OCI-LY1 (cell line): ENCODE results near the gene ADAMTSL1.

Experiments used
- H2AFZ ChIP-seq: fragments of 200-600 bp; sonication (generic), shearing (Covaris generic); 2 replicates; pipeline ENCODE4 v1.6.0; 2014; ENCODE audit warnings: antibody characterized with exemption, mild to moderate bottlenecking, low read length
- H3F3A ChIP-seq: fragments of 200-600 bp; sonication (generic), shearing (Covaris generic); 2 replicates; pipeline ENCODE4 v1.6.0; 2014; ENCODE audit warnings: mild to moderate bottlenecking, antibody characterized with exemption, low read length, moderate library complexity; ENCODE audit not compliant: insufficient read depth
- H3K27ac ChIP-seq: fragments of 200-600 bp; sonication (generic); 2 replicates; pipeline ENCODE4 v1.5.1; 2014; ENCODE audit warnings: low read length, mixed run types, mild to moderate bottlenecking, low read depth; ENCODE audit not compliant: poor library complexity, severe bottlenecking
- H3K27me3 ChIP-seq: fragments of 200-600 bp; sonication (generic); 2 replicates; pipeline ENCODE4 v1.6.0; 2014; ENCODE audit warnings: antibody characterized with exemption, mild to moderate bottlenecking, low read length, moderate library complexity; ENCODE audit not compliant: insufficient read depth
- H3K36me3 ChIP-seq: fragments of 200-600 bp; sonication (generic); 2 replicates; pipeline ENCODE4 v1.6.1; 2014; ENCODE audit warnings: mild to moderate bottlenecking, antibody characterized with exemption, low read length, moderate library complexity, mixed read lengths; ENCODE audit not compliant: insufficient read depth
- H3K4me1 ChIP-seq: fragments of 200-600 bp; sonication (generic); 2 replicates; pipeline ENCODE4 v1.5.1; 2014; ENCODE audit warnings: mild to moderate bottlenecking, low read length, moderate library complexity; ENCODE audit not compliant: insufficient read depth, severe bottlenecking
- H3K4me2 ChIP-seq: fragments of 200-600 bp; sonication (generic), shearing (Covaris generic); 2 replicates; pipeline ENCODE4 v1.6.1; 2014; ENCODE audit warnings: low read length
- H3K4me3 ChIP-seq: fragments of 200-600 bp; sonication (generic); 2 replicates; pipeline ENCODE4 v1.5.1; 2014; ENCODE audit warnings: low read length, low read depth, mild to moderate bottlenecking, mixed read lengths; ENCODE audit not compliant: poor library complexity, severe bottlenecking
- H3K79me2 ChIP-seq: fragments of 200-600 bp; shearing (Covaris generic); 2 replicates; pipeline ENCODE4 v1.6.1; 2016; ENCODE audit warnings: mixed run types, low read length, mixed read lengths; ENCODE audit not compliant: insufficient read depth
- H3K9ac ChIP-seq: fragments of 200-600 bp; sonication (generic), shearing (Covaris generic); 2 replicates; pipeline ENCODE4 v1.6.1; 2014; ENCODE audit warnings: mild to moderate bottlenecking, low read length, mixed read lengths
- H3K9me2 ChIP-seq: fragments of 200-600 bp; sonication (generic), shearing (Covaris generic); 2 replicates; pipeline ENCODE4 v1.6.1; 2014; ENCODE audit warnings: low read depth, mild to moderate bottlenecking, low read length, mixed read lengths
- H3K9me3 ChIP-seq: fragments of 200-600 bp; shearing (Covaris generic); 2 replicates; pipeline ENCODE4 v1.6.1; 2014; ENCODE audit warnings: low read length, mixed read lengths
- H4K20me1 ChIP-seq: fragments of 200-600 bp; sonication (generic), shearing (Covaris generic); 2 replicates; pipeline ENCODE4 v1.6.0; 2016; ENCODE audit warnings: mild to moderate bottlenecking, low read length; ENCODE audit not compliant: insufficient read depth
- EZH2 ChIP-seq: fragments of 200-600 bp; sonication (generic), shearing (Covaris generic); IDR thresholded peaks from 2 replicates; pipeline ENCODE4 v1.8.0; 2017; ENCODE audit warnings: borderline replicate concordance, mixed run types, mild to moderate bottlenecking, antibody characterized with exemption, low read length, moderate library complexity, mixed read lengths
- TF ChIP-seq, protein P1 (sequence below): fragments of 200-600 bp; sonication (generic), shearing (Covaris generic); IDR thresholded peaks from 2 replicates; pipeline ENCODE4 v1.5.1; 2017; ENCODE audit warnings: mild to moderate bottlenecking, antibody characterized with exemption, low read length, moderate library complexity, mixed read lengths

ADAMTSL1 gene

DNA sequence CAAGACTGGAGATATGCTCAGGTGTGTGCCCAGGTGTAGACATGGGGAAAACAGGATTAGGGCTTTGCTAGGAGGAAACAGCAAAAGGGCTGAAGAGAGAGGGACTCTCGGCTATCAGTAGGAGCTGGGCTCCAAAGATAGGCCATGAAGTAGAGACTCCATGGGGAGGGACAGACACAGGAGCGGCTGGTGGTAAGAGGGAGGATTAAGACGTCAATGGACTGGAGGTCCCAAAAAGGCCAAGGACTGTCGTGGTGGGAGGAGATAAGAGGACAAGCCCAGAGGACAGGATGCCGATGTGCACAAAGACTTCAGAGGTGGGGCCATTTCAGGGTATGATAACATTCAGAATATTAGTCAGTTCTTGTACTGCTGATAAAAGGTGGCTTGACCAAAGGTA lies 466.0 kb downstream of the ADAMTSL1 start:
- no peaks in the 10 kb centered on the region for H3F3A ChIP-seq
- no peaks in the 10 kb centered on the region for H3K9me2 ChIP-seq
- H3K4me2 ChIP-seq = no peak overlapping the region
- peaks cover 6% of the 10 kb centered on the region; the same call in 1 of the 2 replicates for H3K27me3 ChIP-seq
- H3K4me3 ChIP-seq = no peak overlapping the region
- TF ChIP-seq, protein P1, sequence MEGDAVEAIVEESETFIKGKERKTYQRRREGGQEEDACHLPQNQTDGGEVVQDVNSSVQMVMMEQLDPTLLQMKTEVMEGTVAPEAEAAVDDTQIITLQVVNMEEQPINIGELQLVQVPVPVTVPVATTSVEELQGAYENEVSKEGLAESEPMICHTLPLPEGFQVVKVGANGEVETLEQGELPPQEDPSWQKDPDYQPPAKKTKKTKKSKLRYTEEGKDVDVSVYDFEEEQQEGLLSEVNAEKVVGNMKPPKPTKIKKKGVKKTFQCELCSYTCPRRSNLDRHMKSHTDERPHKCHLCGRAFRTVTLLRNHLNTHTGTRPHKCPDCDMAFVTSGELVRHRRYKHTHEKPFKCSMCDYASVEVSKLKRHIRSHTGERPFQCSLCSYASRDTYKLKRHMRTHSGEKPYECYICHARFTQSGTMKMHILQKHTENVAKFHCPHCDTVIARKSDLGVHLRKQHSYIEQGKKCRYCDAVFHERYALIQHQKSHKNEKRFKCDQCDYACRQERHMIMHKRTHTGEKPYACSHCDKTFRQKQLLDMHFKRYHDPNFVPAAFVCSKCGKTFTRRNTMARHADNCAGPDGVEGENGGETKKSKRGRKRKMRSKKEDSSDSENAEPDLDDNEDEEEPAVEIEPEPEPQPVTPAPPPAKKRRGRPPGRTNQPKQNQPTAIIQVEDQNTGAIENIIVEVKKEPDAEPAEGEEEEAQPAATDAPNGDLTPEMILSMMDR = no peak
- no peak for TF ChIP-seq EZH2
- H3K9me3 ChIP-seq = no peaks in the 10 kb centered on the region
- no peaks in the 10 kb centered on the region for H4K20me1 ChIP-seq
- H3K79me2 ChIP-seq = no peaks in the 10 kb centered on the region
- no peaks in the 10 kb centered on the region for H3K36me3 ChIP-seq
- H3K27ac ChIP-seq = no peak overlapping the region
- no peak overlapping the region for H2AFZ ChIP-seq
- H3K9ac ChIP-seq = no peak overlapping the region
- no peaks in the 10 kb centered on the region for H3K4me1 ChIP-seq

GRCh38 chr9:18941060-18941740 lies 467.2 kb downstream of the ADAMTSL1 start:
- Histone ChIP-seq H3F3A (no peaks in the 10 kb centered on the region), H3K4me2 (no peak overlapping the region), H2AFZ (no peak overlapping the region), H3K9me3 (no peaks in the 10 kb centered on the region), H3K27ac (no peak overlapping the region), H3K79me2 (no peaks in the 10 kb centered on the region), H3K9me2 (no peaks in the 10 kb centered on the region), H3K4me3 (no peak overlapping the region), H3K27me3 (0 out of 2 replicates have a peak, but pooled peaks cover under 1% of the 10 kb centered on the region), H3K36me3 (no peaks in the 10 kb centered on the region), H3K4me1 (no peaks in the 10 kb centered on the region), H3K9ac (no peak overlapping the region), H4K20me1 (no peaks in the 10 kb centered on the region)
- no peak for TF ChIP-seq EZH2
- TF ChIP-seq, protein P1 = no peak

DNA sequence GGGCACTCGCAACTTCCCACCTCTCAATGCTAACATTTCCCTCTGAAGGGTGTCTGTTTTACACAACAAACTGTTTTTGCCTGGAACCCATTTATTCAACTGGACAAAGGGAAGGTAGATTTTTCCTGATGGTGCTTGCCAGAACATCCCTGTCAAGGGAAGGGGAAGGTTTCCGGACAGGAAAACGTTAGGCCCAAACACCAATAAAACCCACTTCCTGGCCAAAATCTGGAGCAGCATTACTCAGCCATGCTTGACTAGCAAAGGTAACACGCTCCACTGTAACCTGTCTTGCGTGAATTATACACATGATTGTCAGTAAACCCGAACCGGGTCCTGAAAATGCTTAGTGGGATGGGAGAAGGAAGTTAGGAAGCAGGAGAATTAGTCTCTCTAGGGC lies 468.8 kb downstream of the ADAMTSL1 start:
- no peaks in the 10 kb centered on the region for H3K9me3 ChIP-seq
- H3K79me2 ChIP-seq = no peaks in the 10 kb centered on the region
- H2AFZ ChIP-seq = no peak overlapping the region
- no peaks in the 10 kb centered on the region for H3K27me3 ChIP-seq
- no peak for TF ChIP-seq EZH2
- TF ChIP-seq, protein P1 = no peak
- H4K20me1 ChIP-seq = no peaks in the 10 kb centered on the region
- no peaks in the 10 kb centered on the region for H3K9me2 ChIP-seq
- H3K27ac ChIP-seq = no peak overlapping the region
- no peak overlapping the region for H3K4me2 ChIP-seq
- H3K9ac ChIP-seq = no peak overlapping the region
- no peaks in the 10 kb centered on the region for H3K4me1 ChIP-seq
- H3F3A ChIP-seq = no peaks in the 10 kb centered on the region
- no peak overlapping the region for H3K4me3 ChIP-seq
- no peaks in the 10 kb centered on the region for H3K36me3 ChIP-seq
